Measurements from ENCODE around the gene GLRX. TPM values are rescaled to one million over a fixed set of nuclear protein-coding genes. Genes with fewer than 3 reads are reported as not detected.

GLRX gene
- total RNA-seq, 6 experiments from 2014 or later: 40.2 to 228 (median 82.8) TPM

DNA sequence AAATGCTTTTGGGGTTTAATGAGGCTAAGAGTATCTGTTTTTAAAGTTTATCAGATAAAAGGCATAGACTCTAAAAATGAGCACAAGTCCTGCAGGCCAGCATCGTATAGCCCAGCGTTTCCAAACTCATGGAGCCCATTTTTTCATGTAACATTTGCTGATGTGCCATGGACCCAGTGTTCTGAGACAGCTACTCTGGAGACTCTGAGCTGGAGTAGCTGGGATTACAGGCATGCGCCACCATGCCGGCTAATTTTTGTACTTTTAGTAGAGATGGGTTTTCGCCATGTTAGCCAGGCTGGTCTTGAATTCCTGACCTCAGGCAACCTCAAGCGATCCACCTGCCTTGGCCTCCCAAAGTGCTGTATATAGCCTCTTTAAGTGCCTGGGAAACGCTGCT lies 15.8 kb downstream of the GLRX start:
- Histone ChIP-seq H3K27me3 (no peaks in the 10 kb centered on the region), H3K36me3 (no peaks in the 10 kb centered on the region), H3K9me3 (no peaks in the 10 kb centered on the region), H3K4me3 (no peak overlapping the region), H3K27ac (no peak overlapping the region), H3K4me1 (peaks cover 0 to 56% (median 34%) of the 10 kb centered on the region in 4 donors)
- DNase-seq (no peak), ATAC-seq (no peak)
- TF ChIP-seq CTCF (IDR thresholded peaks at IDR 0.05) (no peak), POLR2A (IDR thresholded peaks at IDR 0.05) (no peak)
- intact Hi-C loops (cut with DNase I): no loop called here
- 89% methylated on average over 3 of the region's 7 CpGs for WGBS (ENCODE audit: insufficient coverage, low coverage, low lambda C conversion rate, missing lambda C conversion rate)

- WGBS (ENCODE audit: insufficient coverage, low coverage, low lambda C conversion rate, missing lambda C conversion rate): 46% methylated on average over 6 of the region's 6 CpGs
- H3K27me3 ChIP-seq: no peaks in the 10 kb centered on the region
- DNase-seq (no peak), ATAC-seq (peak in 3 of 4 donors; percentile 1 to 30 (median 7))
- peak overlapping the region; percentile 32 to 81 (median 64) for H3K27ac ChIP-seq
- intact Hi-C loops (cut with DNase I): no loop called here
- no peaks in the 10 kb centered on the region for H3K36me3 ChIP-seq
- H3K4me3 ChIP-seq: no peak overlapping the region
- TF ChIP-seq POLR2A (IDR thresholded peaks at IDR 0.05): no peak
- no peak for TF ChIP-seq CTCF (IDR thresholded peaks at IDR 0.05)
- H3K4me1 ChIP-seq: peaks cover 0 to 63% (median 31%) of the 10 kb centered on the region in 4 donors
- H3K9me3 ChIP-seq: no peaks in the 10 kb centered on the region
Measured at GRCh38 chr5:95804736-95805539, 17.6 kb downstream of the GLRX start.

GRCh38 chr5:95803271-95804148 lies 19.0 kb downstream of the GLRX start:
- Histone ChIP-seq H3K4me1 (peaks cover 0 to 63% (median 27%) of the 10 kb centered on the region in 4 donors), H3K36me3 (no peaks in the 10 kb centered on the region), H3K27me3 (no peaks in the 10 kb centered on the region), H3K9me3 (no peaks in the 10 kb centered on the region), H3K4me3 (no peak overlapping the region), H3K27ac (peak overlapping the region; percentile 32 to 81 (median 64))
- no peak for DNase-seq
- intact Hi-C loops (cut with DNase I): no loop called here
- TF ChIP-seq CTCF (IDR thresholded peaks at IDR 0.05) (no peak), POLR2A (IDR thresholded peaks at IDR 0.05) (no peak)
- WGBS (ENCODE audit: insufficient coverage, low coverage, low lambda C conversion rate, missing lambda C conversion rate): 23% methylated on average over 5 of the region's 6 CpGs
- ATAC-seq: peak; percentile 66 to 82 (median 78)

- 79% methylated on average over 2 of the region's 3 CpGs for WGBS (ENCODE audit: insufficient coverage, low coverage, low lambda C conversion rate, missing lambda C conversion rate)
Measured at GRCh38 chr5:95801961-95802360, 20.6 kb downstream of the GLRX start.

More at GRCh38 chr5:95801961-95802360, 20.6 kb downstream of the GLRX start:
- TF ChIP-seq CTCF (IDR thresholded peaks at IDR 0.05) (no peak), POLR2A (IDR thresholded peaks at IDR 0.05) (no peak)
- ATAC-seq (no peak), DNase-seq (no peak)
- Histone ChIP-seq H3K4me1 (peaks cover 0 to 63% (median 27%) of the 10 kb centered on the region in 4 donors), H3K27ac (peak overlapping the region in 2 of 3 donors; percentile 59 to 81), H3K4me3 (no peak overlapping the region), H3K9me3 (no peaks in the 10 kb centered on the region), H3K27me3 (no peaks in the 10 kb centered on the region), H3K36me3 (no peaks in the 10 kb centered on the region)
- intact Hi-C loops (cut with DNase I): no loop called here
